B cell (primary cell): ENCODE measurements around the gene GNG2. TPM values are rescaled to one million over a fixed set of nuclear protein-coding genes. Genes with fewer than 3 reads are reported as not detected.
A peak's percentile ranks its signal among the peaks of the same experiment; 100 is the strongest.

ENCODE experiments used
- ATAC-seq: fragments of 200-7000 bp; cut with Tn5 transposase; one replicate; pipeline ENCODE4 v1.10.0; 2021; ENCODE audit warnings: low read depth, mild to moderate bottlenecking, moderate number of reproducible peaks, moderate library complexity
- CTCF ChIA-PET: fragments of 350-600 bp; sonication (Branson Sonifier 250); formaldehyde crosslinking; loops from one replicate; lab custom pipeline; 2021; ENCODE audit warnings: antibody characterized with exemption, inconsistent platforms; lab: Charles Lee
- POLR2A ChIA-PET: fragments of 350-600 bp; sonication (Branson Sonifier 250); formaldehyde crosslinking; loops from one replicate; lab custom pipeline; 2021; ENCODE audit warnings: antibody characterized with exemption; lab: Charles Lee
- DNase-seq: peaks from one replicate; pipeline ENCODE4 v3.0.0; 2013
- H2AFZ ChIP-seq: 2 replicates; pipeline ENCODE4 v1.6.1; 2012; ENCODE audit warnings: mild to moderate bottlenecking, low read depth, low read length; ENCODE audit not compliant: insufficient read depth, poor library complexity, severe bottlenecking
- H3K27ac ChIP-seq, 2 donors: 1 replicate in 1 of 2; 2 replicates in 1 of 2; pipeline ENCODE4 v1.5.1; 2012 to 2013; ENCODE audit warnings: low read length in 2 of 2, mild to moderate bottlenecking in 2 of 2, moderate library complexity in 1 of 2
- H3K27me3 ChIP-seq, 4 experiments: fragments of 200-600 bp in 1 of 4; sonication (generic) in 1 of 4; replicated peaks in 1 of 4; 1 replicate in 2 of 4; 2 replicates in 2 of 4; pipeline versions ENCODE4 v1.6.1 to v1.7.0; 2013 to 2016; ENCODE audit warnings: low read length in 3 of 4, mild to moderate bottlenecking in 2 of 4, mixed read lengths in 1 of 4, moderate library complexity in 1 of 4; ENCODE audit not compliant: insufficient read depth in 4 of 4, control insufficient read depth in 3 of 4; ENCODE audit errors: control extremely low read depth in 1 of 4
- H3K36me3 ChIP-seq, 2 experiments: replicated peaks in 1 of 2; 1 replicate in 1 of 2; 2 replicates in 1 of 2; pipeline versions ENCODE4 v1.6.1 to v1.7.1; 2013; ENCODE audit warnings: low read length in 1 of 2; ENCODE audit not compliant: insufficient read depth in 2 of 2, control insufficient read depth in 1 of 2; ENCODE audit errors: control extremely low read depth in 1 of 2, extremely low read depth in 1 of 2
- H3K4me1 ChIP-seq, 2 donors: fragments of 200-600 bp in 1 of 2; sonication (generic) in 1 of 2; 1 replicate in 1 of 2; 2 replicates in 1 of 2; pipeline versions ENCODE4 v1.5.1 to v1.6.1; 2013 to 2017; ENCODE audit warnings: low read length in 2 of 2; ENCODE audit not compliant: control insufficient read depth in 2 of 2, insufficient read depth in 2 of 2
- H3K4me2 ChIP-seq: replicated peaks from 2 replicates; pipeline ENCODE3; 2012; ENCODE audit warnings: mild to moderate bottlenecking, low read depth, low read length; ENCODE audit not compliant: poor library complexity, severe bottlenecking
- H3K4me3 ChIP-seq, 5 experiments: fragments of 200-600 bp in 1 of 5; sonication (generic) in 1 of 5; 1 replicate in 3 of 5; 2 replicates in 2 of 5; pipeline versions ENCODE4 v1.5.1 to v1.7.0; 2011 to 2016; ENCODE audit warnings: low read length in 4 of 5, mild to moderate bottlenecking in 4 of 5, low read depth in 2 of 5, control low read depth in 1 of 5, moderate library complexity in 1 of 5; ENCODE audit not compliant: insufficient read depth in 1 of 5; ENCODE audit errors: control extremely low read depth in 1 of 5, extremely low read depth in 1 of 5
- H3K79me2 ChIP-seq: fragments of 200-600 bp; sonication (generic); one replicate; pipeline ENCODE4 v1.6.0; 2016; ENCODE audit warnings: low read length; ENCODE audit not compliant: control insufficient read depth, insufficient read depth
- H3K9ac ChIP-seq: fragments of 200-600 bp; sonication (generic); 2 replicates; pipeline ENCODE4 v1.6.1; 2017; ENCODE audit warnings: mild to moderate bottlenecking, low read length, moderate library complexity
- H3K9me3 ChIP-seq, 3 donors: one replicate each; pipeline versions ENCODE4 v1.6.1 to v1.7.1; 2013; ENCODE audit warnings: low read length in 2 of 3; ENCODE audit not compliant: control insufficient read depth in 2 of 3, insufficient read depth in 1 of 3; ENCODE audit errors: control extremely low read depth in 1 of 3
- H4K20me1 ChIP-seq: 2 replicates; pipeline ENCODE4 v1.6.0; 2012; ENCODE audit warnings: mild to moderate bottlenecking, low read length; ENCODE audit not compliant: insufficient read depth, control insufficient read depth, poor library complexity, severe bottlenecking
- H3K27ac Mint-ChIP-seq: one replicate; pipeline ENCODE4 v1.8.0; 2021; ENCODE audit warnings: mixed read lengths
- H3K27me3 Mint-ChIP-seq: one replicate; pipeline ENCODE4 v1.8.0; 2021; ENCODE audit warnings: mixed read lengths
- H3K4me1 Mint-ChIP-seq: one replicate; pipeline ENCODE4 v1.8.0; 2021; ENCODE audit warnings: mixed read lengths
- H3K4me3 Mint-ChIP-seq: one replicate; pipeline ENCODE4 v1.8.0; 2021; ENCODE audit warnings: mixed read lengths
- H3K9me3 Mint-ChIP-seq: one replicate; pipeline ENCODE4 v1.8.0; 2022; ENCODE audit warnings: mixed read lengths; ENCODE audit not compliant: insufficient read depth
- EZH2 ChIP-seq: IDR thresholded peaks from 2 replicates; pipeline ENCODE4 v1.6.1; 2012; ENCODE audit warnings: borderline replicate concordance, low read depth, mild to moderate bottlenecking, moderate library complexity, low read length; ENCODE audit not compliant: insufficient read depth, poor library complexity, severe bottlenecking
- WGBS: methylation state at CpG from one replicate; pipeline ENCODE4 v1.1.5; 2013; ENCODE audit warnings: missing lambda C conversion rate; ENCODE audit not compliant: insufficient coverage; 5-methylcytosine and 5-hydroxymethylcytosine counted together
- intact Hi-C: fragments of 100-400 bp; cut with micrococcal nuclease; formaldehyde crosslinking; loops from one replicate; pipeline ENCODE4 v1.10.0; 2022
- polyA plus RNA-seq: library from polyadenylated mRNA; depleted of rRNA; stranded (reverse); fragments of >200 nt; gene quantifications from 2 replicates; pipeline ENCODE4 v1.2.3, GENCODE V29; 2012
- total RNA-seq, 2 donors: library from RNA; stranded (reverse); fragments of 120-200 nt in 1 of 2; gene quantifications; 1 replicate in 1 of 2; 2 replicates in 1 of 2; pipeline versions ENCODE4 v1.2.3 to v1.2.4, GENCODE V29; 2013 to 2022
- TF ChIP-seq, protein P1 (sequence below): fragments of 200-600 bp; IDR thresholded peaks from one replicate; pipeline ENCODE4 v1.8.0; 2022; ENCODE audit warnings: antibody characterized with exemption, mild to moderate bottlenecking

Gene GNG2
- total and polyA plus RNA-seq, 2 donors (not counting 1 experiment from before 2014, with no cell fraction given) = 21.9 to 57.6 TPM

DNA sequence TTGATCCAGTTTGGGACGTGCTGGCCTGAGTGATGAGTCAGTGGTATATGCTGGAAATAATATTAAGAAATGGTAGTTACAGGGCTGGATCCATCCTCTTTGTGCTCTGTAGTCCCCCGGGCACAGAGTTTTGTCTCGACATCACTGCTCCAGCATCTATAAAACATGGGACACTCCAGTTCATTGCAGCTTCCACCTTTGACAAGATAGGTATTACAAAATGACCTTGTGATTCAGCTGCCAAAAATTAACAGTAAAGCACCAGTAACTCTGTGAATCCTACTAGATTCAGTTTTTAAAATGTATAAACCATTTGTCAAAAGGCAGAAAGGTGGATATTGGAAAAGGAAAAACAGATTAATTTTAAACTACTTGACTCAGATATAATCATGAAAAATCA, 14.6 kb upstream of the GNG2 start:
- Histone ChIP-seq H3K9me3 (peaks cover 0 to 2% (median 0%) of the 10 kb centered on the region in 3 donors), H3K4me2 (peak overlapping the region; percentile 90), H3K27me3 (no peaks in the 10 kb centered on the region), H3K9ac (peak overlapping the region; percentile 94), H3K27ac (peak overlapping the region; percentile 98), H3K36me3 (no peaks in the 10 kb centered on the region), H3K4me1 (peaks cover 50 to 63% of the 10 kb centered on the region in 2 donors), H4K20me1 (no peaks in the 10 kb centered on the region), H3K79me2 (no peaks in the 10 kb centered on the region), H3K4me3 (no peak overlapping the region), H2AFZ (no peak overlapping the region)
- no CpG with 5 or more reads among the region's 3 CpGs for WGBS
- Mint-ChIP-seq H3K9me3 (no peaks in the 10 kb centered on the region), H3K4me1 (peaks cover 69% of the 10 kb centered on the region), H3K4me3 (peak overlapping the region; percentile 57), H3K27me3 (no peaks in the 10 kb centered on the region), H3K27ac (peak overlapping the region; percentile 81)
- ATAC-seq (no peak), DNase-seq (no peak)
- ChIA-PET CTCF (interaction anchor here (1.1 to 4.5 kb wide), 6 partner anchors 15 to 133 kb away, joined by 3 to 34 read pairs (median 4); partner anchors contain the start of gene GNG2), POLR2A (interaction anchor here (2.8 kb wide), 1 partner anchor 15 kb away, joined by 20 read pairs; the partner anchor contains the start of gene GNG2)
- TF ChIP-seq EZH2 = no peak
- TF ChIP-seq, protein P1, sequence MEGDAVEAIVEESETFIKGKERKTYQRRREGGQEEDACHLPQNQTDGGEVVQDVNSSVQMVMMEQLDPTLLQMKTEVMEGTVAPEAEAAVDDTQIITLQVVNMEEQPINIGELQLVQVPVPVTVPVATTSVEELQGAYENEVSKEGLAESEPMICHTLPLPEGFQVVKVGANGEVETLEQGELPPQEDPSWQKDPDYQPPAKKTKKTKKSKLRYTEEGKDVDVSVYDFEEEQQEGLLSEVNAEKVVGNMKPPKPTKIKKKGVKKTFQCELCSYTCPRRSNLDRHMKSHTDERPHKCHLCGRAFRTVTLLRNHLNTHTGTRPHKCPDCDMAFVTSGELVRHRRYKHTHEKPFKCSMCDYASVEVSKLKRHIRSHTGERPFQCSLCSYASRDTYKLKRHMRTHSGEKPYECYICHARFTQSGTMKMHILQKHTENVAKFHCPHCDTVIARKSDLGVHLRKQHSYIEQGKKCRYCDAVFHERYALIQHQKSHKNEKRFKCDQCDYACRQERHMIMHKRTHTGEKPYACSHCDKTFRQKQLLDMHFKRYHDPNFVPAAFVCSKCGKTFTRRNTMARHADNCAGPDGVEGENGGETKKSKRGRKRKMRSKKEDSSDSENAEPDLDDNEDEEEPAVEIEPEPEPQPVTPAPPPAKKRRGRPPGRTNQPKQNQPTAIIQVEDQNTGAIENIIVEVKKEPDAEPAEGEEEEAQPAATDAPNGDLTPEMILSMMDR = no peak
- intact Hi-C loops = loop anchor here (2.0 to 10.0 kb wide), 8 partner anchors 36 to 1781 kb away; partner anchors contain the start of genes FRMD6, GNPNAT1, GPR137C and PSMC6
